GM10266 (cell line): ENCODE measurements around the gene RABGAP1L.

Experiments
- DNase-seq: peaks from one replicate; pipeline ENCODE4 v3.0.0; 2012; ENCODE audit errors: extremely low spot score
- TF ChIP-seq, protein P1 (sequence below): IDR thresholded peaks from 2 replicates; pipeline ENCODE4 v1.5.1; 2012; ENCODE audit warnings: mild to moderate bottlenecking, low read depth; ENCODE audit not compliant: control insufficient read depth, insufficient read depth; ENCODE audit errors: missing control alignments

Gene RABGAP1L

GRCh38 chr1:174747613-174748012 lies 588.3 kb downstream of the RABGAP1L start:
- DNase-seq: no peak
- TF ChIP-seq, protein P1, sequence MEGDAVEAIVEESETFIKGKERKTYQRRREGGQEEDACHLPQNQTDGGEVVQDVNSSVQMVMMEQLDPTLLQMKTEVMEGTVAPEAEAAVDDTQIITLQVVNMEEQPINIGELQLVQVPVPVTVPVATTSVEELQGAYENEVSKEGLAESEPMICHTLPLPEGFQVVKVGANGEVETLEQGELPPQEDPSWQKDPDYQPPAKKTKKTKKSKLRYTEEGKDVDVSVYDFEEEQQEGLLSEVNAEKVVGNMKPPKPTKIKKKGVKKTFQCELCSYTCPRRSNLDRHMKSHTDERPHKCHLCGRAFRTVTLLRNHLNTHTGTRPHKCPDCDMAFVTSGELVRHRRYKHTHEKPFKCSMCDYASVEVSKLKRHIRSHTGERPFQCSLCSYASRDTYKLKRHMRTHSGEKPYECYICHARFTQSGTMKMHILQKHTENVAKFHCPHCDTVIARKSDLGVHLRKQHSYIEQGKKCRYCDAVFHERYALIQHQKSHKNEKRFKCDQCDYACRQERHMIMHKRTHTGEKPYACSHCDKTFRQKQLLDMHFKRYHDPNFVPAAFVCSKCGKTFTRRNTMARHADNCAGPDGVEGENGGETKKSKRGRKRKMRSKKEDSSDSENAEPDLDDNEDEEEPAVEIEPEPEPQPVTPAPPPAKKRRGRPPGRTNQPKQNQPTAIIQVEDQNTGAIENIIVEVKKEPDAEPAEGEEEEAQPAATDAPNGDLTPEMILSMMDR: no peak

DNA sequence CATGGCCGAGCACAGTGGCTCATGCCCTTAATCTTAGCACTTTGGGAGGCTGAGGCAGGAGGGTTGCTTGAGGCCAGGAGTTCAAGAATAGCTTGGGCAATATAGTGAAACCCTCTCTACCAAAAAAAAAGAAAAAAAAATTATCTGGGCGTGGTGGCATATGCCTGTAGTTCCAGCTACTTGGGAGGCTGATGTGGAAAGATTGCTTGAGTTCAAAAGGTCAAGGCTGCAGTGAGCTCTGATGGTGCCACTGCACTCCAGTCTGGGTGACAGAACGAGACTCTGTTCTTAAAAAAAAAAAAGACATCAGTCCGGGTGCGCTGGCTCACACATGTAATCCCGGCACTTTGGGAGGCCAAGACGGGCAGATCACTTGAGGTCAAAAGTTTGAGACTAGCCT lies 589.3 kb downstream of the RABGAP1L start:
- DNase-seq: no peak
- TF ChIP-seq, protein P1: no peak

DNA sequence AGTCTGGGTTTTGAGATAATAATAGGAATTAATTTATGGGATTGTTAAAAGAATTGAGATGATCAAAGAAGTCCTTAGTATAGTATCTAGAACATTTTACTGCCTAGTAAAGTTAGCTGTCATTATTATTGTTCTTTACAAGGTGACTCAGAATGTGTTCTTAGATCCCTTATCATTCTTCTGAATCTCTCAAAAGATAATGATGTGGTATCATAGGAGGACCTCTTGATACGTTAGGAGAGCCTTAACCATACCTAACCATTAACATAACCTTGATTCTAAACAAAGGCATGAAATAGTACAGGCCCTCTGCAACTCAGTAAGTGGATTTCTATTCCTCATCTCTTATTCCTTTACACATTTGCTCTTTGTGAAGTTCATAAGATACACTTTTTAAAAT lies 593.8 kb downstream of the RABGAP1L start:
- TF ChIP-seq, protein P1: no peak
- no peak for DNase-seq

DNA sequence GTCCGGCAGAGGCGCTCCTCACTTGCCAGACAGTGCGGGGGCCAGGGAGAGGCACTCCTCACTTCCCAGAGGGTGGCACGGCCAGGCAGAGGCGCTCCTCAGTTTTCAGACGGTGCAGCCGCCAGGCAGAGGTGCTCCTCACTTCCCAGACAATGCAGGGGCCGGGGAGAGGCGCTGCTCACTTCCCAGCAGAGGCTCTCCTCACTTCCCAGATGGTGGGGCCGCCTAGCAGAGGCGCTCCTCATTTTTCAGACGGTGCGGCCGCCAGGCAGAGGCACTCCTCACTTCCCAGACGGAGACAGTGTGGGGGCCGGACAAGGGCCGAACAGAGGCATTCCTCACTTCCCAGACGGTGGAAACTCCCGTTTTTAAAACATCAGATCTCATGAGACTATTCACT lies 602.0 kb downstream of the RABGAP1L start:
- no peak for DNase-seq
- TF ChIP-seq, protein P1: no peak

DNA sequence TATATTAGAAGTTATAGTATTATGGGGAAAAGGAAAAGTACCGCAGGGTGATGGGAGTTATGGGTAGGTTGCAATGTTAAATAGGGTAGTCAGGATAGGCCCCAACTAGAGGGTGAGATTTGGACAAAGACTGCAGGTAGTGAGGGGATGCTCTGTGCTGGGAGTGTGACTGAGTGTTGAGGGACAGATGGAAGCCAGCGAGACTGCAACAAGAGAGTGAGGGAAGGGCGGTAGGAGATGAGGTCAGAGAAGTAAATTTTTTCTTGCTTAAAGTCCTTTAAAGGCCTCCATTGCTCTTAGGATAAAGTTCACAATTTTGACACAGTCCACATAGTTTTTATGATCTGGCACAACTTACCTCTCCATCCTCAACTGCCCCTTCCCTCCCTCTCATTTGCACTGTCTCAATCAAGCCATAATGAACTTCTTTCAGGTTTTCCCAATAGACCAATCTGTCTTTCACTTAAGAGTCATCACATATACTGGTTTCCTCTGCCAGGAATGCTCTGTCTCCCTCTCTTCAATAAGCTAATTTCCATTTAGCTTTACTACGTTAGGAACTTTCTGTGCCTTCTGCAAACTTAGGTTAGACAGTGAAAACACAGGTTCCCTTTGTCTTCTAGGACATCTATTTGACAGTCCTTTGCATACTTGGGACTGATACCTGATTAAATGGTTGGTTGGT lies 602.7 kb downstream of the RABGAP1L start:
- TF ChIP-seq, protein P1: no peak
- DNase-seq: no peak

- DNase-seq: no peak
- TF ChIP-seq, protein P1: no peak
These were observed 604.9 kb downstream of the RABGAP1L start for GRCh38 chr1:174764191-174764590.

- no peak for DNase-seq
- TF ChIP-seq, protein P1: no peak
These were observed 607.4 kb downstream of the RABGAP1L start for GRCh38 chr1:174766727-174767126.
